Activated CD4-positive, alpha-beta T cell treated with anti-CD3 and anti-CD28 coated beads, Interleukin-10, Interleukin-2, amounts not matched to agents 100 ng/mL and 50 ng/mL, durations not matched to agents 16 hours and 8 hours (primary cell): ENCODE measurements around the gene NPIPA2.
"Not testable (repeated sequence)": the region's sequence is repeated elsewhere in the genome, so short reads cannot be mapped to it uniquely, and the experiment has no call there.

Source experiments
- DNase-seq: peaks from one replicate; pipeline ENCODE4 v3.0.0-alpha.2; 2020

The NPIPA2 gene

DNA sequence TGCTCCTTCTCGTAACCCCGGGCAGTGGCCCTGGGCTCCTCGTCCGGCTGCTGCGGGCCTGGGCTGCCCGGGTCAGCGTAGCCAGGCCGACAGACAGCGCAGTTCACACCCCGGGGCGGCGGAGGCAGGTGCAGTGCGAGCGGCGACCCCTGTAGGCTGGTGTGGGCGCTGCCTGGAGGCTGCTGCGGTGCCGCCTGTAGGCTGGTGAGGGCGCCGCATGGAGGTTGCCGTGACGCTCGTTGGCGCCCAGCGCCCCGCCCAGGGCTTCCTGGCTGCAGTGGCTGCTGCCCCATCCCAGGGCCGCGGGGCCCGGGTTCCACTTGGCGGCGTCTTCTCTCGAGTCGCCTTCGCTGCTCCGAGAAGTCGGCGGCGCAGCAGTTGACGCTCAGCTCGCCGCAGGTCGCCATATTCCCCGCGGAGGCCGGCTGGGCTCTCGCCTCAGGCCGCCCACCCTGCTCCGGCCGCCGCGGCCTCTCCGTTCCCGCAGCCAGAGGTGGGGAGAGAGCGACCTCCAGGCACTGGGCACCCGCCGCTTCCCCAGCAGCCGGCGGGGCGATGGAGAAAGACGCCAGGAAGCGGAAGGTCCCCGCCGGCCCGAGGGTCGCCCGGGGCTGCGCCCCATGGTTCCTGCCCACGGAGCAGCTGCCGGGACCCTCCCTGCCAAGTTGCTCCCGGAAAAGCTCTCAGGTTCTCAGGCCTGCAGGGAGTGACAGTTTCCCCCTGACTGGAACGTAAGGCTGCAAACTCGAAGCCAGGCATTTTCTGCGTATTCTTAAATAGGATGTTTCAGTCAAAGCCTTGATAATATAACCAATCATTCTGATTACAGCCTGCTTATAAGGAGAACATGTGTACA lies at the start of gene NPIPA2:
Gene NPIPA2, plus strand, starts transcription at position 261 of the 856 bp plus-strand sequence. CDS start 5,533 bp downstream, outside the sequence.
- DNase-seq = not testable (repeated sequence)

DNA sequence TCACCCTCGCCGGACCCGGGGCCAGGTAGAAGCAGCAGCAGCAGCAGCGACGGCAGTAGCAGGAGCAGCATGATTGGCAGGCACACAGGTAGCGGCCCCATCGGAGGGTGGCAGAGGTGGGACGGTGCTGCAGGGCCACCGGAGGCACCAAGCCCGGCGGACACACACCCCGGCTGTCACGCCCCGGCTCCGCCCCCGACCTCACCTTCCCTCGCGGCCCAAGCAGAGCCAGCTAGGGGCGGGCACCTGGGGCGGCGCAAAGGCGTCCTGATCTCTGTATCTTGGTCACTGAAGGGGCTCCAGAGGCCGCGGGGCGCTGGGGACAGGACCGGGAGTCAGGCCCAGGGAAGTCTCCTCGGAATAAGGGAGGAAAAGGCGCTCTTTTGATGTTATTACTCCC lies 48.2 kb upstream of the NPIPA2 start, which contains the start of gene PLA2G10:
Gene PLA2G10, minus strand, starts transcription at position 180 of the 400 bp plus-strand sequence. Its CDS starts 79 bp downstream, at position 101.
- DNase-seq = not testable (repeated sequence)

DNA sequence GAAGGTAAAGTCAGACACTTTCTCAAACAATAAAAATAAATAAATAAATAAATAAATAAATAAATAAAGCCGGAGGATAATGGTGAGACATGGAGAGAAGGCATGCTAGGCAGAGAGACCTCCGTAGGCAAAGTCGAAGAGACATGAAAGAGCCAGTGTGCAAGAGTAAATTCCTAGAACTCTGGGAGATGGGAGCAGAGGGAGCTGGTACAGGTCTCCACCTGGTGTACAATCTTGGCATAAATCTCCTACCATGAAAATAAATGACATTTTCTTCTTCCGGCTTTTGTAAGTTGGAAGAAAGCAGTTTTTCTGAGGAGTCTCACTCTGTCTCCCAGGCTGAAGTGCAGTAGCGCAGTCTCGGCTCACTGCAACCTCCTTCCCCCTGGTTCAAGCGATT lies 40.5 kb upstream of the NPIPA2 start:
- not testable (repeated sequence) for DNase-seq

DNA sequence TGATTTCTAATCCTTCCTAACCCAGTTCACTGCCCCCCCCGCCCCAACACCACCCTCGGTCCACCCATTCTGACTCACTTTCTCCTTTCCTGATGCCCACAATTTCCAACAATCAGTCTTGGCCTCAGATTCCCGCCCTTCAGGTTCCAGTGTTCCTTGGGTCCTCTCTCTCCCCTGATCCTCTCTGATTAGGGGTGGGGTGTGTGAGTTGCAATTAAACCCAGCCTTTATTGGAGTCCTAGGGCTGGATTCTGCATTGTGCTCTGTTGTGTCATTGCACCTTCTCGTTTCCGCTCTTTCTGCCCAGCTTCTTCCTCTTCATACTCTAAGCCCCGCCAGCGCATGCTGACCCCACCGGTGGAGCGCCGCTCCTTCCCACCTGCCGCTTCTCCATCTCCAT lies 39.7 kb upstream of the NPIPA2 start:
- not testable (repeated sequence) for DNase-seq

DNA sequence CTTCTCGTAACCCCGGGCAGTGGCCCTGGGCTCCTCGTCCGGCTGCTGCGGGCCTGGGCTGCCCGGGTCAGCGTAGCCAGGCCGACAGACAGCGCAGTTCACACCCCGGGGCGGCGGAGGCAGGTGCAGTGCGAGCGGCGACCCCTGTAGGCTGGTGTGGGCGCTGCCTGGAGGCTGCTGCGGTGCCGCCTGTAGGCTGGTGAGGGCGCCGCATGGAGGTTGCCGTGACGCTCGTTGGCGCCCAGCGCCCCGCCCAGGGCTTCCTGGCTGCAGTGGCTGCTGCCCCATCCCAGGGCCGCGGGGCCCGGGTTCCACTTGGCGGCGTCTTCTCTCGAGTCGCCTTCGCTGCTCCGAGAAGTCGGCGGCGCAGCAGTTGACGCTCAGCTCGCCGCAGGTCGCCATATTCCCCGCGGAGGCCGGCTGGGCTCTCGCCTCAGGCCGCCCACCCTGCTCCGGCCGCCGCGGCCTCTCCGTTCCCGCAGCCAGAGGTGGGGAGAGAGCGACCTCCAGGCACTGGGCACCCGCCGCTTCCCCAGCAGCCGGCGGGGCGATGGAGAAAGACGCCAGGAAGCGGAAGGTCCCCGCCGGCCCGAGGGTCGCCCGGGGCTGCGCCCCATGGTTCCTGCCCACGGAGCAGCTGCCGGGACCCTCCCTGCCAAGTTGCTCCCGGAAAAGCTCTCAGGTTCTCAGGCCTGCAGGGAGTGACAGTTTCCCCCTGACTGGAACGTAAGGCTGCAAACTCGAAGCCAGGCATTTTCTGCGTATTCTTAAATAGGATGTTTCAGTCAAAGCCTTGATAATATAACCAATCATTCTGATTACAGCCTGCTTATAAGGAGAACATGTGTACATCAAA lies 38.9 kb upstream of the NPIPA2 start, which contains the start of gene NPIPA3:
Gene NPIPA3, plus strand, starts transcription at position 256 of the 856 bp plus-strand sequence. CDS start 5,533 bp downstream, outside the sequence.
- DNase-seq = not testable (repeated sequence)

DNA sequence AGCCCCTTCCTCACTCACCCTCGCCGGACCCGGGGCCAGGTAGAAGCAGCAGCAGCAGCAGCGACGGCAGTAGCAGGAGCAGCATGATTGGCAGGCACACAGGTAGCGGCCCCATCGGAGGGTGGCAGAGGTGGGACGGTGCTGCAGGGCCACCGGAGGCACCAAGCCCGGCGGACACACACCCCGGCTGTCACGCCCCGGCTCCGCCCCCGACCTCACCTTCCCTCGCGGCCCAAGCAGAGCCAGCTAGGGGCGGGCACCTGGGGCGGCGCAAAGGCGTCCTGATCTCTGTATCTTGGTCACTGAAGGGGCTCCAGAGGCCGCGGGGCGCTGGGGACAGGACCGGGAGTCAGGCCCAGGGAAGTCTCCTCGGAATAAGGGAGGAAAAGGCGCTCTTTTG lies 9.1 kb upstream of the NPIPA2 start:
- not testable (repeated sequence) for DNase-seq

DNA sequence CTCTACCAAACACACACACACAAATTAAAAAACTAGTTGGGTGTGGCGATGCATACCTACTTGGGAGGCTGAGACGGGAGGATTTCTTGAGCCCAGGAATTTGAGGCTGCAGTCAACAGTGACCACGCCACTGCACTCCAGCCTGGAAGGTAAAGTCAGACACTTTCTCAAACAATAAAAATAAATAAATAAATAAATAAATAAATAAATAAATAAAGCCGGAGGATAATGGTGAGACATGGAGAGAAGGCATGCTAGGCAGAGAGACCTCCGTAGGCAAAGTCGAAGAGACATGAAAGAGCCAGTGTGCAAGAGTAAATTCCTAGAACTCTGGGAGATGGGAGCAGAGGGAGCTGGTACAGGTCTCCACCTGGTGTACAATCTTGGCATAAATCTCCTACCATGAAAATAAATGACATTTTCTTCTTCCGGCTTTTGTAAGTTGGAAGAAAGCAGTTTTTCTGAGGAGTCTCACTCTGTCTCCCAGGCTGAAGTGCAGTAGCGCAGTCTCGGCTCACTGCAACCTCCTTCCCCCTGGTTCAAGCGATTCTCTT lies 1.4 kb upstream of the NPIPA2 start:
- not testable (repeated sequence) for DNase-seq

DNA sequence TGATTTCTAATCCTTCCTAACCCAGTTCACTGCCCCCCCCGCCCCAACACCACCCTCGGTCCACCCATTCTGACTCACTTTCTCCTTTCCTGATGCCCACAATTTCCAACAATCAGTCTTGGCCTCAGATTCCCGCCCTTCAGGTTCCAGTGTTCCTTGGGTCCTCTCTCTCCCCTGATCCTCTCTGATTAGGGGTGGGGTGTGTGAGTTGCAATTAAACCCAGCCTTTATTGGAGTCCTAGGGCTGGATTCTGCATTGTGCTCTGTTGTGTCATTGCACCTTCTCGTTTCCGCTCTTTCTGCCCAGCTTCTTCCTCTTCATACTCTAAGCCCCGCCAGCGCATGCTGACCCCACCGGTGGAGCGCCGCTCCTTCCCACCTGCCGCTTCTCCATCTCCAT lies 539 bp upstream of the NPIPA2 start:
- DNase-seq = not testable (repeated sequence)

DNA sequence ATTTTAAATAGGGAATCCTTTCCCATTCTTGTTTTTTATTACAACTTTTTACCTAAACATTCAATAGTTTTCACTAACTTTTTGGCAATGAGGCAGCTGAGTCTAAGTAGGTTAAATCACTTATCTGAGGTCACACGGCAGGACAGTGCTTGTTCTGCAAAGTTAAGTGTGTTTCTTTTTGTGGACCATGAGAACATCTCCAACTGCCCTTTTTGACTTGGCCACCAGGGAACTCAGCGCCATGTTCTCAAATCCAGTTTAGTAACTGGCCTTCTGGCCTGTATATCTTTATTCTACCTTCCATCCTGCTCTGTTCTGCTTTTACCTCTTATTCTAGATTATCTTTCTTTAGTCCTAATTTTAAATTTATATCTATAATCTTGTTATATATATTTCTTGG lies 31.3 kb downstream of the NPIPA2 start:
- DNase-seq = not testable (repeated sequence)

DNA sequence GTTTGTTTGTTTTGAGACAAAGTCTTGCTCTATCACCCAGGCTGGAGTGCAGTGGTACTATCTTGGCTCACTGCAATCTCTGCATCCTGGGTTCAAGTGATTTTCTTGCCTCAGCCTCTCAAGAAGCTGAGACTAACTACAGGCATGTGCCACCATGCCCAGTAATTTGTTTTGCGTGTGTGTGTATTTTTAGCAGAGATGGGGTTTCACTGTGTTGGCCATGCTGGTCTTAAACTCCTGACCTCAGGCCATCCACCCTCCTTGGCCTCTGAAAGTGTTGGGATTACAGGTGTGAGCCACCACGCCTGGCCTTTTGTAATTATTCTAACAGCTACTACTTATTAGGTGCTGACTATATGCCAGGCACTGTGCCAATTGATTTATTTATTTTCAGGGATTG lies 33.3 kb downstream of the NPIPA2 start:
- DNase-seq = not testable (repeated sequence)

DNA sequence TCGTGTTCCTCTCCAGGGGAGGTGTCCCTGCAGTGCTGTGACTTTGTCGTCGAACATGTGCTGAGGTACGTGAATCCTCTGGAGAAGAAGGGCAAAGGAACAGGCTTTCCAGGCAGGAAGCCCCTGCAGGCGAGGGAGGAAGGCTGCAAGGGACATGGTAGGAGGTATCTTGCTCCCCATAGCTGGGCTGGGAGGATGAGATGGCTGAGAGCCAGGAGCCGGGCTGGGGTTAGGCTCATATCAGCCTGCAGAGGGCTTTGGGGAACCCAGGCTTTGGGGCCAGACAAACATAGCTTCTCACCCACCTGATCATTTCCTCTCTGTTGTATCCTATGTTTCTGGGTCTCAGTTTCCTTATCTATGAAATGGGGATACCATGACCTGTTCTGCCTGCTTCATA lies 34.4 kb downstream of the NPIPA2 start:
- not testable (repeated sequence) for DNase-seq

DNA sequence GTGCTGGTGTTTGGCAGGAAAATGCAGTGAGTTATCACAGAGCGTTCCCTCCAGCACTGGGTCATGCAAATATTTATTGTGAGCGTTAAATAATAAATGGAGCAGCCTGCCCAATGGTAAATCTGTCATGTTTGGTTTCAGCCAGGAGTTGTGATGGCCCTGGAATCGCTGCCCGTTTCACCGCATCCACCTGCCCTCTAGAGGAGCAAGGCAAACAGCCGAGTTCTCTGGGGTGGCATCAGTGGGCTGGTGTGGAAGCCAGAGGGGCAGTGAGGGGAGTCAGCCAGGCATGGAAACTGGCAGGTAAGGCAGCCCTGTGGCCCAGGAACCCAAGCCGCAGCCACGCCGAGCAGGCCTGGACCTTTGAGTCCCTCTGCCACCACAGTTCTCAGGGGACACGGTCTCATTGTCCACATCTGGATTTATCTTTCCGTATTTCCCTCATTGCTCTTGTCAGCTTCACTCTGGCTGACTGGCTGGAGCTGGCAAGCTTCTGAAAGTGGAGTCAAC lies 37.1 kb downstream of the NPIPA2 start:
- not testable (repeated sequence) for DNase-seq

DNA sequence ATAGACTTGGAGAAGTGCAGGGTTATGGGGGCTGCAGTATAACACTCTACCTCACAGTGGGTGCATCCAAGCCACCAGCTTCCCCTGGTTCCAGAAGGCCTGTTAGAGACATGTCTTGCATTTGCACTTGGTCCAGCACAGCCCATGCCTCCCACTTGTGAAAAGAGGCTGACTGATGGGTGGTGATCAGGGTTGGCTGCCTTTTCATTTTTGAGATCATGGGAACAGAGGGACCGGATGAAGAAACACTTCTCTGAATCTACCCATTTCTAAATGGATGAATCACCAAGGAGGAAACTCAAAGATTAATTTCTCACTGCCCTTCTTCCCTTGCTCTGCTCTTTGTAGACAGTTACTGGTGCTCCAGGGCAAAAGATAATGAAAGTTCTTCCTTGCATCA lies 43.8 kb downstream of the NPIPA2 start:
- not testable (repeated sequence) for DNase-seq

DNA sequence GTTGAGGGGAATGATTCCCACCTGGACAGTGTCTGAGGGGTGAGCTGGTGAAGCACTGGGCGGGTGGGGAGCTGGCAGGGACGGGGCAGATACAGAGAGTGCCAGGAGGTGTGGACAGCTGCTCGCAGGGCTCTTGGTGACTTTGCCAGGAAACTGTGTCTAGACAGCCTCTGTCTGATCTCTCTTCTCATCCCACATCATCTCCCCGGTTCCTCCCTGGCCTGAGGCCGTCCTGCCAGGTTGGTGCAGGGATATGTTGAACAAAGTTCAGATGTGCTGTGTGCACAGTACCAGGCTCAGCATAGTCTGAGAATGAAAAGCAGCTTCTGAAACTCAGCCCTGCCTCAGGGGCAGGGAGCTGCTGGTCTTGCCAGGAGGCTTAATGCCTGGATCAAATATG lies 47.2 kb downstream of the NPIPA2 start:
- DNase-seq = not testable (repeated sequence)

DNA sequence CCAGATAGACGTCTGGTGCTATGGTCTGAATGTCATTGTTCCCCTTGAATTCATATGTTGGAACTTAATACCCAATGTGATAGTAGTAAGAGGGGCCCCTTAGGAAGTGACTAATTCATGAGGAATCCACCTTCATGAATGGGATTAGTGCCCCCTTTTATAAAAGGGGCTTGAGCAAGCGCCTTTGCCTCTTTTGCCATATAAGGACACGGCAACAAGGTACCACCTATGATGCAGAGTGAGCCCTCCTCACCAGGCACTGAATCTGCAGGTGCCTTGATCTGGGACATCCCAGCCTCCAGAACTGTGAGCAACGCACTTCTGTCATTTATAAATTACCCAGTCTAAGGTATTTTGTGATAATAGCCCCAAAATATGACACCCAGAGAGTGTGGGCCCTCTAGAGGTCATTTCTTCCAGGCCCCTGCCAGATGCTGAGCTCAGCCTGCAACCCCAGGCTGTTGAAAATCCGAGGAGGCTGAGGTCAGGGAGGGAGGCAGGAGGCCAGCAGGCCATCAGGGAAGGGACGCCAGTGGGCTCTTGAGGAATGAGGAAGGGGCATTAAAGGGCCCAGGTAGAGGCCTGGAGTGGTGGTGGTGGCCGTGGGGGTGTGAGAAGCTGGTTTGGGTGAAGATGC lies 48.1 kb downstream of the NPIPA2 start:
- DNase-seq = not testable (repeated sequence)

DNA sequence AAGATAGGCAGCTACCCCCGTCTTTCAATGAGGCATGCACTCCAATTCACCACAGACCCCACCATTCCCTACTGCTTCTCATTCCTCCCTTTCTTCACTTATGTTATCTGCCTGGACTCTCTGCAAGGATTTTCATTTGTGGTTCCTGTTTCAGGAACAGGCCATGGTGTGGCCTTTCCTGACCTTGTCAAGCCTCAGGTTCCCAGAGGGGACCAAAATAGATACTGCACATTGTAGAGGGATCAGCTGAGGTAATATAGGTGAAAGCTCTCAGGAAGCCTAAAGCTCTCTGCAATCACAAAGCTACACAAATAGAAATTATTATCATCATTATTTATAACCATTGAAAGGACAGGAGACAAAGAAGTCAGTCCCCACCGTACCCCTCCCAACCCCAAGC lies 50.6 kb downstream of the NPIPA2 start:
- not testable (repeated sequence) for DNase-seq

DNA sequence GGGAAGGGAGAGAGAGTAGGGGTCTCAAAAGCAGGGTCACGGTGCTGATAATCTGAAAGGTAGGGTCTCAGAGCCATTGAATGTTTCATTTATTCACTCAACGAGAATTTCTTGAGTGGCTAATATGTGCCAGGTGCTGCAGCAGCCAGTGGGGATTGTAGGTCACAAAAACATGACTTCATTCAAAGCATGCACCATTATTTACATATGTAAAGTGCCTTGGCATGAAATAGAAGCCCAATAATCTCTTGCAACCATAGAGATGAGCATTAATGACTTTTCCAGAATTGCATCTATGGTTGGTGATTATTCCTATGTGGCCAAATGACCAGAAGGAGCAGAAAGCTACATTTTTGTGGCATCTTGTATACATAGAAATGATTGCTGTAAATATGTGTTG lies 55.2 kb downstream of the NPIPA2 start:
- DNase-seq = not testable (repeated sequence)

DNA sequence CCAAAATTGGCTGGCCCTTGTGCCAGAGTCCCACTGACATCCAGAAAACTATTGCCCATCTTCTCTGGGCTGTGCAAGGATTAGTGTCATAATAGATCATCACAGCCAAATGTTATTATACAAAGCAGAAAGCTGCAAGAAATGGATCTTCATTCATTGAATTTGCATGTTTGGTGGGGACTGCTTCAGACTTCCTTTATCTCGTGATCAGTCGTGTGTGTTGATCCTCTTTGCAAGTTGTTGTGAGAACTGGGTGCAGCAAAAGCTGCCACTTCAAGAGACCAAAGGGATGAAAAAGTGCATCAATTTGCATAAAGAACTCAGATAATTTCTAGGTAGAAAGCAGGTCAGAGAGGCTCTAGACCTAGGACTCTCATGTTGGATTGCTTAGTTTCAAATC lies 61.2 kb downstream of the NPIPA2 start:
- DNase-seq = not testable (repeated sequence)

DNA sequence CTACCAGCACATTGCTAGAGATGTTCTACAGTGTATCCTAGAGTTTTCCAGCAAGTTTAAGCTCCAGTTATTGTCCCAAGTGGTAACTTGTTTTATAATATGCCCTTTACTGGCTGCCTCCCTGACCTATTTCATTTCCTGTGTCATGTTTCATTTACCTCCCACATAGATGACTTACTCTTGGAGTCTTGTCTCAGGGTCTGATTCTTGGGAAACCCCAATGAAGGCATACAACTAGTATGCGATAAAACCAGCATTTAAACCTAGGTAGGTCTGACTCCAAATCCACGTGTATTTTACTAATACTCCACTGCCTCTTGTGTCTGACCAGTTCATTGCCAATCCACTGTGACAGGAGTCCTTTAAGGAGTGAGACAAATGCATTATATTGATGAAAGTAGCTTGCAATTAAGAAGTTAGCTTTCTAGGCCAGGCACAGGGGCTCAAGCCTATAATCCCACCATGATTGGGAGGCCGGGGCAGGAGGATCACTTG lies 64.9 kb downstream of the NPIPA2 start:
- not testable (repeated sequence) for DNase-seq

DNA sequence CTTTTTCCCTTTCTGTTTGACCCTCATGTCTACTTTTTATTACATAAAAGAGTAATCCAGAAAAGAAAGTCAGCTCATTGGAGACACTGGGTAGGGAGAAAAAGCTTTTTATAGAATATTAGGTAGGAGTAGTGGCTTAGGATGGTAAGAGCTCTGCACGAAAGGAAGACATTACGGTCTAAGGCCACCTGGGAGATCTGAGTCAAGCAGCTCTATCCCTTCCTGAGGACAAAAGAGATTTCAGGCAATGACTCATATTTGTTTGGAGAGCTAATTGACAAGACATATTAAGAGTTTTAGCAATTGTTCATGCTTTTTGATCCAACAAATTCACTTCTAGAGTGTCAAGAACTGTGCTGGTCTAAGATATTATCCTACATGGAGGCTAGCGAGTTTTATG lies 71.6 kb downstream of the NPIPA2 start:
- not testable (repeated sequence) for DNase-seq
